HepG2 (cell line): Measurements from ENCODE around the gene CXADR. TPM values are rescaled to one million over a fixed set of nuclear protein-coding genes. Genes with fewer than 3 reads are reported as not detected.

Experiments
- ARID5B ChIP-seq: IDR thresholded peaks from 2 replicates; pipeline ENCODE4 v1.4.0; 2020; ENCODE audit warnings: mild to moderate bottlenecking, missing genetic modification reagents
- FOSL2 ChIP-seq: sonication (generic); formaldehyde crosslinking; IDR thresholded peaks from 2 replicates; pipeline ENCODE4 v1.4.0; 2020; ENCODE audit warnings: missing genetic modification reagents
- HNF1A ChIP-seq, 2 experiments: sonication (generic) in 1 of 2; formaldehyde crosslinking in 1 of 2; IDR thresholded peaks; 2 replicates each; pipeline versions ENCODE4 v1.4.0 to v1.6.1; 2016 to 2020; ENCODE audit warnings: borderline replicate concordance in 1 of 2, low read depth in 1 of 2, mild to moderate bottlenecking in 1 of 2, missing genetic modification reagents in 1 of 2
- NFRKB ChIP-seq: fragments of 450-650 bp; IDR thresholded peaks from 2 replicates; pipeline ENCODE4 v1.6.1; 2017
- NPAS2 ChIP-seq: sonication (generic); formaldehyde crosslinking; IDR thresholded peaks from 2 replicates; pipeline ENCODE4 v1.8.0; 2022; ENCODE audit warnings: mild to moderate bottlenecking, missing genetic modification reagents, borderline replicate concordance
- NR2F6 ChIP-seq, 2 experiments: IDR thresholded peaks; 2 replicates each; pipeline ENCODE4 v1.6.1; 2016; ENCODE audit warnings: antibody characterized with exemption in 1 of 2, mild to moderate bottlenecking in 1 of 2
- SKI ChIP-seq: fragments of 450-650 bp; IDR thresholded peaks from one replicate; pipeline ENCODE4 v1.6.1; 2018; ENCODE audit warnings: mild to moderate bottlenecking; ENCODE audit not compliant: partially characterized antibody
- SMARCE1 ChIP-seq: fragments of 450-650 bp; IDR thresholded peaks from 2 replicates; pipeline ENCODE4 v1.6.1; 2017; ENCODE audit warnings: borderline replicate concordance
- TARDBP ChIP-seq: sonication (generic); formaldehyde crosslinking; IDR thresholded peaks from 2 replicates; pipeline ENCODE4 v1.8.0; 2022; ENCODE audit warnings: mild to moderate bottlenecking, missing genetic modification reagents
- TP53 ChIP-seq: sonication (generic); formaldehyde crosslinking; conservative IDR thresholded peaks from 2 replicates; pipeline ENCODE4 v1.4.0; 2020; ENCODE audit warnings: missing genetic modification reagents
- ZBTB7A ChIP-seq: sonication (generic); formaldehyde crosslinking; IDR thresholded peaks from 2 replicates; pipeline ENCODE4 v1.8.0; 2022; ENCODE audit warnings: mild to moderate bottlenecking, missing genetic modification reagents
- ZNF121 ChIP-seq: sonication (generic); formaldehyde crosslinking; IDR thresholded peaks from 2 replicates; pipeline ENCODE4 v1.5.0; 2020; ENCODE audit warnings: mild to moderate bottlenecking, missing genetic modification reagents
- ZNF18 ChIP-seq: sonication (generic); formaldehyde crosslinking; IDR thresholded peaks from 2 replicates; pipeline ENCODE4 v1.8.0; 2022; ENCODE audit warnings: mild to moderate bottlenecking, missing genetic modification reagents; ENCODE audit not compliant: insufficient replicate concordance
- ZNF30 ChIP-seq: sonication (generic); formaldehyde crosslinking; IDR thresholded peaks from 2 replicates; pipeline ENCODE4 v1.5.0; 2020; ENCODE audit warnings: mild to moderate bottlenecking, missing genetic modification reagents
- ZNF556 ChIP-seq: sonication (generic); formaldehyde crosslinking; IDR thresholded peaks from 2 replicates; pipeline ENCODE4 v1.4.0; 2020; ENCODE audit warnings: mild to moderate bottlenecking, missing genetic modification reagents, borderline replicate concordance
- ZNF615 ChIP-seq: sonication (generic); formaldehyde crosslinking; IDR thresholded peaks from 2 replicates; pipeline ENCODE4 v1.5.0; 2020; ENCODE audit warnings: mild to moderate bottlenecking, missing genetic modification reagents, borderline replicate concordance
- ZNF724P ChIP-seq: sonication (generic); formaldehyde crosslinking; IDR thresholded peaks from 2 replicates; pipeline ENCODE4 v1.8.0; 2022; ENCODE audit warnings: missing genetic modification reagents, borderline replicate concordance
- polyA plus RNA-seq, 8 experiments: library from polyadenylated mRNA; depleted of rRNA in 3 of 8; stranded (reverse) in 7 of 8; unstranded in 1 of 8; fragments of >200 nt; fragmentation: Illumina TruSeq in 4 of 8; extraction: Trizol in 4 of 8; gene quantifications; 2 replicates each; pipeline versions ENCODE4 v1.2.1 to v1.2.3, GENCODE V29; 2011 to 2016; ENCODE audit warnings: low read depth in 4 of 8, missing spikeins in 1 of 8, mixed read lengths in 1 of 8; ENCODE audit not compliant: insufficient read depth in 1 of 8
- total RNA-seq, 5 experiments: library from RNA; depleted of rRNA; stranded (reverse); fragments of >200 nt; fragmentation: Illumina TruSeq; extraction: Trizol; gene quantifications; 2 replicates each; pipeline ENCODE4 v1.2.3, GENCODE V29; 2016; ENCODE audit warnings: low read depth in 1 of 5

The CXADR gene
- total and polyA plus RNA-seq, 2 of the 13 experiments (the other 11 are each of a cell fraction or from before 2014, with no cell fraction given) = 86.8 to 110 TPM

- TF ChIP-seq HNF1A (IDR thresholded peaks at IDR 0.05; ENCODE audit: low read depth) (peak; percentile 92), HNF1A (CRISPR knock-in tag; IDR thresholded peaks at IDR 0.05; ENCODE audit: borderline replicate concordance) (peak; percentile 96), ZNF615 (CRISPR knock-in tag) (no peak), NFRKB (no peak), ZNF30 (CRISPR knock-in tag) (no peak), NPAS2 (CRISPR knock-in tag) (no peak), ZBTB7A (CRISPR knock-in tag) (no peak), SMARCE1 (peak; percentile 46; the same call in 1 of the 2 replicates), FOSL2 (peak; percentile 100), ZNF556 (CRISPR knock-in tag) (no peak), TP53 (CRISPR knock-in tag) (no peak), ARID5B (CRISPR knock-in tag) (peak; percentile 99), SKI (peak; percentile 60), TARDBP (CRISPR knock-in tag) (peak; percentile 93), NR2F6 (IDR thresholded peaks at IDR 0.05) (peak; percentile 84), NR2F6 (CRISPR knock-in tag; IDR thresholded peaks at IDR 0.05) (peak; percentile 78), ZNF121 (CRISPR knock-in tag) (no peak), ZNF18 (CRISPR knock-in tag) (no peak), ZNF724P (CRISPR knock-in tag) (no peak)
Measured at GRCh38 chr21:17501107-17502006, 11.5 kb upstream of the CXADR start (continued).
